Measurements from ENCODE around the gene LEP.
A peak's percentile ranks its signal among the peaks of the same experiment; 100 is the strongest.

Gene LEP

GRCh38 chr7:128265156-128265905 lies 24.3 kb downstream of the LEP start:
- Histone ChIP-seq H3K27ac (ENCODE audit: low read depth, low read length) (no peak overlapping the region), H3K4me3 (ENCODE audit: low read depth, low read length) (no peak overlapping the region), H3K9me3 (ENCODE audit: control insufficient read depth, insufficient read depth, low read depth, low read length) (no peaks in the 10 kb centered on the region), H3K36me3 (ENCODE audit: control insufficient read depth, insufficient read depth, low read length) (no peaks in the 10 kb centered on the region), H3K4me1 (ENCODE audit: control insufficient read depth, insufficient read depth, low read length) (peaks cover 30% of the 10 kb centered on the region), H3K9ac (ENCODE audit: low read length) (no peak overlapping the region), H3K27me3 (ENCODE audit: control insufficient read depth, insufficient read depth, low read length) (no peaks in the 10 kb centered on the region)

GRCh38 chr7:128265906-128266300 lies 24.8 kb downstream of the LEP start:
- Histone ChIP-seq H3K4me1 (ENCODE audit: control insufficient read depth, insufficient read depth, low read length) (peaks cover 26% of the 10 kb centered on the region), H3K9me3 (ENCODE audit: control insufficient read depth, insufficient read depth, low read depth, low read length) (no peaks in the 10 kb centered on the region), H3K4me3 (ENCODE audit: low read depth, low read length) (no peak overlapping the region), H3K9ac (ENCODE audit: low read length) (no peak overlapping the region), H3K36me3 (ENCODE audit: control insufficient read depth, insufficient read depth, low read length) (no peaks in the 10 kb centered on the region), H3K27ac (ENCODE audit: low read depth, low read length) (no peak overlapping the region), H3K27me3 (ENCODE audit: control insufficient read depth, insufficient read depth, low read length) (peaks cover under 1% of the 10 kb centered on the region; the same call in 1 of the 2 replicates)

GRCh38 chr7:128266529-128266882 lies 25.4 kb downstream of the LEP start:
- Histone ChIP-seq H3K9ac (ENCODE audit: low read length) (peak overlapping the region; percentile 80), H3K4me3 (ENCODE audit: low read depth, low read length) (no peak overlapping the region), H3K27me3 (ENCODE audit: control insufficient read depth, insufficient read depth, low read length) (peaks cover 5% of the 10 kb centered on the region; the same call in 1 of the 2 replicates), H3K36me3 (ENCODE audit: control insufficient read depth, insufficient read depth, low read length) (no peaks in the 10 kb centered on the region), H3K4me1 (ENCODE audit: control insufficient read depth, insufficient read depth, low read length) (peaks cover 26% of the 10 kb centered on the region), H3K9me3 (ENCODE audit: control insufficient read depth, insufficient read depth, low read depth, low read length) (no peaks in the 10 kb centered on the region), H3K27ac (ENCODE audit: low read depth, low read length) (peak overlapping the region; percentile 79; the same call in 1 of the 2 replicates)

DNA sequence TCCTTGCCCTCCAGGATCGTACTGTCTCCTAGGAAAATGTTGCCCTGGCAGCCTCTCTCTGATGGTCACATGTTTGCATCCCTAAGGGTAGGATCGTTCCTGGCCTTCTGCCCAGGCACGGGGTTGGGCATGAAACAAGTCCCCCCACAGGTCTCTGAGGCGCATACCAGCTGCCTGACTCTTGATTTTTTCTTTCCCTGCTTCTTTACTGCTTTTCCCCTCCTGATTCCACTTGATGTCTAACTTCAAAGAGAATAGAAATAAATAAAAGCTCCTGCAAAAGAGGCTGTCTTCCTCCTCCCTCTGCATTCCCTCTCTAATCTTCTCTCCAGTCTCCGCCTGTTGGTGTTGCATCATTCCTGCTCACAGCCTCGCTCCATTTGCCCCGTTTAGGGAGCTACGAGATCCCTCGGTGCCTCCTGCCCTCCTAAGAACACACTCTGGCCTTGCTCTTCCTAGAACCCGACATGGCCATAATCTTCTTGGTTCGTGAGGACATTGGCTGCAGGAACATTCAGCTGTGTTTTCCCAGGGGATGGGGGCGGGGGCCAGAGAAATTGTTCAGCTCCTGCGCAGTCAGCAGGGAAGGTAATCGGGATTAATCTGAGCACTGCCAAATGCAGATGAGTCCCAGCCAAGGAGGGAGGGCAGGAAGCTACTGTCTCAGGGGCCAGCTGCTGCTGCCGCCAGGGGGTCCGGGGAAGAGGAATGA lies 26.0 kb downstream of the LEP start:
- Histone ChIP-seq H3K27me3 (ENCODE audit: control insufficient read depth, insufficient read depth, low read length) (peaks cover 5% of the 10 kb centered on the region; the same call in 1 of the 2 replicates), H3K4me1 (ENCODE audit: control insufficient read depth, insufficient read depth, low read length) (peaks cover 30% of the 10 kb centered on the region), H3K4me3 (ENCODE audit: low read depth, low read length) (peak overlapping the region; percentile 52), H3K27ac (ENCODE audit: low read depth, low read length) (peak overlapping the region; percentile 79), H3K9me3 (ENCODE audit: control insufficient read depth, insufficient read depth, low read depth, low read length) (no peaks in the 10 kb centered on the region), H3K36me3 (ENCODE audit: control insufficient read depth, insufficient read depth, low read length) (no peaks in the 10 kb centered on the region), H3K9ac (ENCODE audit: low read length) (peak overlapping the region; percentile 80)

DNA sequence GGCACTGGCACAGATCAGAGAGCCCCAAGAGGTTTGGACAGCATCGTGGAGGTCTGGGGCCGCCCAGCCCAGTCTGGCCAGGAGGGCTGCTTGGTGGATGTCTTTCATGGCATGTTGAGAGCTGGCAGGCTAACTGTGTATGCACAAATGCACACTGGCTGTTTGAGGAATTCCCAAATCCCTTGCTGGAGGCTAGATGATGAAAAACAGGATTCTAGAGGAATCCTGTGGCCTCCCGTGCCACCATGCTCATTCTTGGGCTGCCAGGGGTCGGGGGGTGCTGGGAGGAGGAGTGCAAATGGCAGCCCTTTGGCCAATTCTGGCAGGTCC lies 26.5 kb downstream of the LEP start:
- H3K9ac ChIP-seq (ENCODE audit: low read length), result peak overlapping the region; percentile 80
- peak overlapping the region; percentile 79; the same call in 1 of the 2 replicates for H3K27ac ChIP-seq (ENCODE audit: low read depth, low read length)
- peaks cover 5% of the 10 kb centered on the region; the same call in 1 of the 2 replicates for H3K27me3 ChIP-seq (ENCODE audit: control insufficient read depth, insufficient read depth, low read length)
- peak overlapping the region; percentile 52 for H3K4me3 ChIP-seq (ENCODE audit: low read depth, low read length)
- no peaks in the 10 kb centered on the region for H3K9me3 ChIP-seq (ENCODE audit: control insufficient read depth, insufficient read depth, low read depth, low read length)
- H3K4me1 ChIP-seq (ENCODE audit: control insufficient read depth, insufficient read depth, low read length), result peaks cover 34% of the 10 kb centered on the region
- H3K36me3 ChIP-seq (ENCODE audit: control insufficient read depth, insufficient read depth, low read length), result no peaks in the 10 kb centered on the region

DNA sequence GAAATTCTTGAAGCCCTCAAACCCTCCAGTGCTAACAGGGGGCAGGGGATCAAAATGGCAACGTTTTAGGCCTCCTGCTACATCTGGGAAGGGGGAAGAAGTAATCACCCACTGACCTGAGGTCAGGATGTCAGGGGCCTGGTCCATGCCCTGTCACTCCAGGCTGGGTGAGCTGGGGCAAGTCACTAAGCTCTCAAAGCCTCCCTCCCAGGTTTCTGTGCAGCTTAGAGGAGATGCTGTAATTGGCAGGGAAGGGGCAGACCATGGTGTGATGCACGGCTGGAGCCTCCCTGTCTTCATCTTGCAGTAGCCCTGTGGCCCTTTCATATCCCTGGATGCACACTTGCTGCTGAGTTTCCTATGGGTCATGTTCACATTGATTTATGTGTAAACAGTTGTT lies 27.2 kb downstream of the LEP start:
- no peaks in the 10 kb centered on the region for H3K36me3 ChIP-seq (ENCODE audit: control insufficient read depth, insufficient read depth, low read length)
- H3K9ac ChIP-seq (ENCODE audit: low read length), result no peak overlapping the region
- H3K27me3 ChIP-seq (ENCODE audit: control insufficient read depth, insufficient read depth, low read length), result peaks cover 5% of the 10 kb centered on the region; the same call in 1 of the 2 replicates
- H3K9me3 ChIP-seq (ENCODE audit: control insufficient read depth, insufficient read depth, low read depth, low read length), result no peaks in the 10 kb centered on the region
- H3K27ac ChIP-seq (ENCODE audit: low read depth, low read length), result no peak overlapping the region
- peaks cover 41% of the 10 kb centered on the region for H3K4me1 ChIP-seq (ENCODE audit: control insufficient read depth, insufficient read depth, low read length)
- no peak overlapping the region for H3K4me3 ChIP-seq (ENCODE audit: low read depth, low read length)

DNA sequence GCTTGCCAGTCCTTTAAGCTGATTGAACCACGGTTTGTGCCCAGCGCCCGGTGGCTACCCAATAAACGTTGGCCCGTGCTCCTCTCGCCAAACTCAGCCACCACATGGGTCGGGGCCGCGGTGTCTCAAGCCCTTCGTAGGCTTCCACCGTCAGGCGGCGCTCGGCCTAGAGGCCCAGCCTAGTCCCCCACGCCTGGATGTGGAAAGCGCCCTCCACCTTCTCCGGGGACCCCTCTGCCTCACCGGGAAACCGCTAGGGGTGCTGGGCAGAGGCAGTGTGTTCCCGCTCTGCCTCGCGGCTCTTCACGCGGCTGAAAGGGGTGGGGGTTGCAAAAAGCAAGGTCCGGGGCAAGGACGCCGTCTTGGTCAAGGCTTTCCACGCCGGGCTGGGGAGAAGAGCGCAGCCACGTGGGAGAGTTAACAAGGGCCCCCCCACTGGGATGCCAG lies 29.8 kb downstream of the LEP start:
- no peaks in the 10 kb centered on the region for H3K9me3 ChIP-seq (ENCODE audit: control insufficient read depth, insufficient read depth, low read depth, low read length)
- peaks cover 48% of the 10 kb centered on the region for H3K4me1 ChIP-seq (ENCODE audit: control insufficient read depth, insufficient read depth, low read length)
- H3K36me3 ChIP-seq (ENCODE audit: control insufficient read depth, insufficient read depth, low read length), result no peaks in the 10 kb centered on the region
- H3K27ac ChIP-seq (ENCODE audit: low read depth, low read length), result no peak overlapping the region
- no peak overlapping the region for H3K9ac ChIP-seq (ENCODE audit: low read length)
- H3K4me3 ChIP-seq (ENCODE audit: low read depth, low read length), result no peak overlapping the region
- H3K27me3 ChIP-seq (ENCODE audit: control insufficient read depth, insufficient read depth, low read length), result peaks cover 5% of the 10 kb centered on the region; the same call in 1 of the 2 replicates

- Histone ChIP-seq H3K27ac (ENCODE audit: low read depth, low read length) (no peak overlapping the region), H3K27me3 (ENCODE audit: control insufficient read depth, insufficient read depth, low read length) (peaks cover 5% of the 10 kb centered on the region; the same call in 1 of the 2 replicates), H3K36me3 (ENCODE audit: control insufficient read depth, insufficient read depth, low read length) (no peaks in the 10 kb centered on the region), H3K9ac (ENCODE audit: low read length) (no peak overlapping the region), H3K4me1 (ENCODE audit: control insufficient read depth, insufficient read depth, low read length) (peaks cover 41% of the 10 kb centered on the region), H3K9me3 (ENCODE audit: control insufficient read depth, insufficient read depth, low read depth, low read length) (no peaks in the 10 kb centered on the region), H3K4me3 (ENCODE audit: low read depth, low read length) (peak overlapping the region; percentile 10; the same call in 1 of the 2 replicates)
Measured at GRCh38 chr7:128271471-128271941, 30.4 kb downstream of the LEP start.

DNA sequence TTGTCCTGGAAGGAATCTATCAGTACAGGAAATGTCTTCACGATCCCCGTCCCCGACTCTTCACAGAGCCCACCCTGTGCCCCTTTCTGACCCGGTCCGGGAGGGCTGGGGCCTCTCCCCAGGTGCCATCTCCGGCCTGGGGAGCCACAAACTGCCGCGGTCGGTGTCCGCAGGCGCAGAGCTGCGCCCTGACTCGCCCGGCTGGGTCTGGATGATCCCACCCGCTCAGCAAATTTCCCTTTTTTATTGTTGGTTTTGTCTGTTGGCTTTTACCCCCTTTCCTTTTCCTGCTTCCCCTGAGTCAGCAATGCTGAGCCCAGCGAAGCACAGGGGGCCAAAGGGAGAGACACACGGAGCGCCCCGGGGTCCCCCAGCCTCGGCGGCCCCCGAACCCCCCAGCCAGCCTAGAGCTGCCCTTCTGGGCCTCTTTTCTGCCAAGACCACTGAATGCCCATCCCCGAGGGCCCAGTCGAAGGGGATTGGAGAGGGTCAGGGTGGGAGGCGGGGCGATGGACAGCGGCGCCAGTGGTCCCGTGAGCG lies 30.9 kb downstream of the LEP start:
- Histone ChIP-seq H3K4me3 (ENCODE audit: low read depth, low read length) (peak overlapping the region; percentile 10; the same call in 1 of the 2 replicates), H3K27me3 (ENCODE audit: control insufficient read depth, insufficient read depth, low read length) (peaks cover 5% of the 10 kb centered on the region; the same call in 1 of the 2 replicates), H3K4me1 (ENCODE audit: control insufficient read depth, insufficient read depth, low read length) (peaks cover 36% of the 10 kb centered on the region), H3K27ac (ENCODE audit: low read depth, low read length) (no peak overlapping the region), H3K36me3 (ENCODE audit: control insufficient read depth, insufficient read depth, low read length) (no peaks in the 10 kb centered on the region), H3K9ac (ENCODE audit: low read length) (no peak overlapping the region), H3K9me3 (ENCODE audit: control insufficient read depth, insufficient read depth, low read depth, low read length) (no peaks in the 10 kb centered on the region)

DNA sequence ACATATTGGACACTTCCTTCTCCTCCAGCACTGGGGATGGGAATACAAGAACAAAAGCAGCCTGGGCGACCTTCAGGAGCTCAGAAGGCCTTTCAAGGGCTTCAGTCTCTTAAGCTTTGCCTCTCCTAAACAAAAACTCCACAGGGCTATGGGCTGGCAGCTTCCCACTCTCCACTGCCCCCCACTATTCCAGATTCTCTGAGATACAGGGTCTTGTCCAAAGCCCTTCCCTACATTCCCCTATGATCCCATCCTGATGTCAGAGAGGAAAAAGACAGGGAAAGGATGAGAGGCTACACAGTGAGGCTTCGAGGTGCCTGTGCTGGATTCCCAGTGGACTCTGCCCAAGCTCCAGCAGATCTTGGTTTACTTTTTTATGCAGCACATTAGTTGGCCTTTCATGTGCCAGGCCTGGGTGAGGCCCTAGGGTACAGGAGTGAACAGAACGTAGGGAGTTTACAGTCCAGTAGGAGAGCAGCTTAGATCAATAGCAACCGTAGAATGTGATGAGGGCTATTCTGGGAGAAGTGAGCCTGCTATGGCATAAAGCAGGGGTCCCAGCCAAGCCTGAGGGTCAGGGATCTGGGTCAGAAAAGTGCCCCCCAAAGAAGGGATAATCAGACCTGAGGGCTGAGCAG lies 33.3 kb downstream of the LEP start:
- H3K9ac ChIP-seq (ENCODE audit: low read length), result no peak overlapping the region
- H3K27ac ChIP-seq (ENCODE audit: low read depth, low read length), result no peak overlapping the region
- peaks cover 5% of the 10 kb centered on the region; the same call in 1 of the 2 replicates for H3K27me3 ChIP-seq (ENCODE audit: control insufficient read depth, insufficient read depth, low read length)
- peaks cover 23% of the 10 kb centered on the region for H3K4me1 ChIP-seq (ENCODE audit: control insufficient read depth, insufficient read depth, low read length)
- H3K9me3 ChIP-seq (ENCODE audit: control insufficient read depth, insufficient read depth, low read depth, low read length), result peaks cover 10% of the 10 kb centered on the region
- no peak overlapping the region for H3K4me3 ChIP-seq (ENCODE audit: low read depth, low read length)
- H3K36me3 ChIP-seq (ENCODE audit: control insufficient read depth, insufficient read depth, low read length), result no peaks in the 10 kb centered on the region
